ENCODE results near the gene CDH1. TPM values are rescaled to one million over a fixed set of nuclear protein-coding genes. Genes with fewer than 3 reads are reported as not detected.

Gene CDH1
- total RNA-seq, 2 experiments from 2014 or later = 0.18 to 0.20 TPM

GRCh38 chr16:68792465-68793324 lies 55.6 kb downstream of the CDH1 start:
- Mint-ChIP-seq H3K36me3 (ENCODE audit: low read depth) (no peaks in the 10 kb centered on the region), H3K27me3 (peaks cover 2% of the 10 kb centered on the region), H3K4me3 (no peak overlapping the region), H3K4me1 (no peaks in the 10 kb centered on the region), H3K9me3 (no peaks in the 10 kb centered on the region), H3K27ac (no peak overlapping the region)
- ChIA-PET CTCF (interaction anchor here (1.2 kb wide), 1 partner anchor 9 kb away, joined by 3 read pairs; no protein-coding TSS in a partner anchor), POLR2A (interaction anchor here (0.6 to 0.9 kb wide), 2 partner anchors 16 to 26 kb away, joined by 3 to 4 read pairs; no protein-coding TSS in a partner anchor)
- DNase-seq = no peak

GRCh38 chr16:68793401-68793857 lies 56.3 kb downstream of the CDH1 start:
- no peaks in the 10 kb centered on the region for H3K4me1 Mint-ChIP-seq
- H3K27me3 Mint-ChIP-seq = peaks cover 2% of the 10 kb centered on the region
- H3K27ac Mint-ChIP-seq = no peak overlapping the region
- no peak for DNase-seq
- H3K36me3 Mint-ChIP-seq (ENCODE audit: low read depth) = no peaks in the 10 kb centered on the region
- no peaks in the 10 kb centered on the region for H3K9me3 Mint-ChIP-seq
- no peak overlapping the region for H3K4me3 Mint-ChIP-seq
- POLR2A ChIA-PET = interaction anchor here (0.9 kb wide), 1 partner anchor 16 kb away, joined by 3 read pairs; no protein-coding TSS in a partner anchor
- CTCF ChIA-PET = interaction anchor here (1.2 kb wide), 1 partner anchor 9 kb away, joined by 3 read pairs; no protein-coding TSS in a partner anchor

GRCh38 chr16:68798398-68798797 lies 61.3 kb downstream of the CDH1 start:
- no peak for DNase-seq
- Mint-ChIP-seq H3K4me3 (no peak overlapping the region), H3K4me1 (no peaks in the 10 kb centered on the region), H3K27me3 (no peaks in the 10 kb centered on the region), H3K27ac (no peak overlapping the region), H3K9me3 (no peaks in the 10 kb centered on the region), H3K36me3 (ENCODE audit: low read depth) (no peaks in the 10 kb centered on the region)
- ChIA-PET POLR2A (no interaction called here), CTCF (no interaction called here)

- ChIA-PET CTCF (interaction anchor here (0.9 to 1.8 kb wide), 5 partner anchors 12 to 273 kb away, joined by 3 to 7 read pairs (median 4); no protein-coding TSS in a partner anchor), POLR2A (interaction anchor here (0.6 kb wide), 1 partner anchor 138 kb away, joined by 3 read pairs; no protein-coding TSS in a partner anchor)
- H3K4me3 Mint-ChIP-seq = no peak overlapping the region
- no peak overlapping the region for H3K27ac Mint-ChIP-seq
- no peaks in the 10 kb centered on the region for H3K9me3 Mint-ChIP-seq
- no peaks in the 10 kb centered on the region for H3K36me3 Mint-ChIP-seq (ENCODE audit: low read depth)
- DNase-seq = peak; percentile 50
- H3K4me1 Mint-ChIP-seq = no peaks in the 10 kb centered on the region
- peaks cover 2% of the 10 kb centered on the region for H3K27me3 Mint-ChIP-seq
Observed at GRCh38 chr16:68800257-68800875, 63.3 kb downstream of the CDH1 start.

- H3K4me1 Mint-ChIP-seq = no peaks in the 10 kb centered on the region
- no peaks in the 10 kb centered on the region for H3K36me3 Mint-ChIP-seq (ENCODE audit: low read depth)
- H3K27me3 Mint-ChIP-seq = peaks cover 8% of the 10 kb centered on the region
- POLR2A ChIA-PET = no interaction called here
- H3K27ac Mint-ChIP-seq = no peak overlapping the region
- CTCF ChIA-PET = interaction anchor here (0.7 to 1.1 kb wide), 3 partner anchors 9 to 272 kb away, joined by 3 to 4 read pairs (median 3); no protein-coding TSS in a partner anchor
- H3K9me3 Mint-ChIP-seq = no peaks in the 10 kb centered on the region
- no peak overlapping the region for H3K4me3 Mint-ChIP-seq
- DNase-seq = no peak
Observed at GRCh38 chr16:68802190-68802589, 65.1 kb downstream of the CDH1 start.

GRCh38 chr16:68806422-68806821 lies 69.3 kb downstream of the CDH1 start:
- Mint-ChIP-seq H3K4me3 (no peak overlapping the region), H3K27me3 (peaks cover 8% of the 10 kb centered on the region), H3K9me3 (no peaks in the 10 kb centered on the region), H3K4me1 (no peaks in the 10 kb centered on the region), H3K36me3 (ENCODE audit: low read depth) (no peaks in the 10 kb centered on the region), H3K27ac (no peak overlapping the region)
- DNase-seq = no peak
- POLR2A ChIA-PET = no interaction called here
- CTCF ChIA-PET = no interaction called here

- Mint-ChIP-seq H3K9me3 (no peaks in the 10 kb centered on the region), H3K27ac (no peak overlapping the region), H3K36me3 (ENCODE audit: low read depth) (no peaks in the 10 kb centered on the region), H3K4me3 (no peak overlapping the region), H3K4me1 (no peaks in the 10 kb centered on the region), H3K27me3 (peaks cover 8% of the 10 kb centered on the region)
- DNase-seq = no peak
- CTCF ChIA-PET = no interaction called here
- POLR2A ChIA-PET = no interaction called here
Observed at GRCh38 chr16:68806981-68807380, 69.9 kb downstream of the CDH1 start.

GRCh38 chr16:68814516-68814915 lies 77.4 kb downstream of the CDH1 start:
- no peaks in the 10 kb centered on the region for H3K36me3 Mint-ChIP-seq (ENCODE audit: low read depth)
- H3K27me3 Mint-ChIP-seq = peaks cover 1% of the 10 kb centered on the region
- no peak overlapping the region for H3K4me3 Mint-ChIP-seq
- CTCF ChIA-PET = no interaction called here
- no peak overlapping the region for H3K27ac Mint-ChIP-seq
- no peak for DNase-seq
- no peaks in the 10 kb centered on the region for H3K9me3 Mint-ChIP-seq
- POLR2A ChIA-PET = interaction anchor here (0.9 kb wide), 1 partner anchor 212 kb away, joined by 3 read pairs; no protein-coding TSS in a partner anchor
- H3K4me1 Mint-ChIP-seq = no peaks in the 10 kb centered on the region

GRCh38 chr16:68823401-68824135 lies 86.5 kb downstream of the CDH1 start:
- no peaks in the 10 kb centered on the region for H3K9me3 Mint-ChIP-seq
- no peaks in the 10 kb centered on the region for H3K36me3 Mint-ChIP-seq (ENCODE audit: low read depth)
- no peak overlapping the region for H3K27ac Mint-ChIP-seq
- H3K4me3 Mint-ChIP-seq = no peak overlapping the region
- POLR2A ChIA-PET = no interaction called here
- CTCF ChIA-PET = interaction anchor here (0.7 kb wide), 1 partner anchor 182 kb away, joined by 3 read pairs; no protein-coding TSS in a partner anchor
- no peaks in the 10 kb centered on the region for H3K4me1 Mint-ChIP-seq
- no peak for DNase-seq
- peaks cover 2% of the 10 kb centered on the region for H3K27me3 Mint-ChIP-seq

GRCh38 chr16:68825427-68825826 lies 88.3 kb downstream of the CDH1 start:
- H3K27me3 Mint-ChIP-seq = peaks cover 5% of the 10 kb centered on the region
- no peak for DNase-seq
- H3K27ac Mint-ChIP-seq = no peak overlapping the region
- H3K4me3 Mint-ChIP-seq = no peak overlapping the region
- POLR2A ChIA-PET = no interaction called here
- H3K4me1 Mint-ChIP-seq = no peaks in the 10 kb centered on the region
- H3K9me3 Mint-ChIP-seq = no peaks in the 10 kb centered on the region
- no peaks in the 10 kb centered on the region for H3K36me3 Mint-ChIP-seq (ENCODE audit: low read depth)
- CTCF ChIA-PET = no interaction called here

- no peak overlapping the region for H3K27ac Mint-ChIP-seq
- CTCF ChIA-PET = no interaction called here
Observed at GRCh38 chr16:68826652-68827051, 89.6 kb downstream of the CDH1 start.

GRCh38 chr16:68833251-68833650 lies 96.2 kb downstream of the CDH1 start:
- no peaks in the 10 kb centered on the region for H3K9me3 Mint-ChIP-seq
- H3K4me1 Mint-ChIP-seq = no peaks in the 10 kb centered on the region
- DNase-seq = no peak
- CTCF ChIA-PET = interaction anchor here (1.3 to 1.6 kb wide), 2 partner anchors 12 to 14 kb away, joined by 4 read pairs; no protein-coding TSS in a partner anchor
- H3K27ac Mint-ChIP-seq = no peak overlapping the region
- H3K36me3 Mint-ChIP-seq (ENCODE audit: low read depth) = no peaks in the 10 kb centered on the region
- no peak overlapping the region for H3K4me3 Mint-ChIP-seq
- peaks cover 7% of the 10 kb centered on the region for H3K27me3 Mint-ChIP-seq
- POLR2A ChIA-PET = no interaction called here

More at GRCh38 chr16:68826652-68827051, 89.6 kb downstream of the CDH1 start:
- H3K27me3 Mint-ChIP-seq = peaks cover 5% of the 10 kb centered on the region
- H3K9me3 Mint-ChIP-seq = no peaks in the 10 kb centered on the region
- no peaks in the 10 kb centered on the region for H3K36me3 Mint-ChIP-seq (ENCODE audit: low read depth)
- H3K4me1 Mint-ChIP-seq = no peaks in the 10 kb centered on the region
- H3K4me3 Mint-ChIP-seq = no peak overlapping the region
- DNase-seq = no peak
- POLR2A ChIA-PET = interaction anchor here (0.5 kb wide), 1 partner anchor 25 kb away, joined by 3 read pairs; no protein-coding TSS in a partner anchor

Measured in activated CD4-positive, alpha-beta memory T cell treated with anti-CD3 and anti-CD28 coated beads, Interleukin-2, amount 10 ng/mL, durations not matched to agents 7 days and 5 days (primary cell).